WTC11 (cell line): ENCODE measurements around the gene PFKP.

ENCODE experiments used
- FOXP1 ChIP-seq: sonication (generic); formaldehyde crosslinking; IDR thresholded peaks from 2 replicates; pipeline ENCODE4 v1.8.0; 2022; ENCODE audit warnings: missing genetic modification reagents, mild to moderate bottlenecking, moderate library complexity, borderline replicate concordance
- GABPB1 ChIP-seq: sonication (generic); formaldehyde crosslinking; IDR thresholded peaks from 2 replicates; pipeline ENCODE4 v1.8.1; 2023; ENCODE audit warnings: mild to moderate bottlenecking, missing genetic modification reagents
- JUN ChIP-seq: sonication (generic); formaldehyde crosslinking; IDR thresholded peaks from 2 replicates; pipeline ENCODE4 v1.8.0; 2023; ENCODE audit warnings: mild to moderate bottlenecking, missing genetic modification reagents
- NR2C2 ChIP-seq: sonication (generic); formaldehyde crosslinking; IDR thresholded peaks from 2 replicates; pipeline ENCODE4 v1.8.0; 2022; ENCODE audit warnings: mild to moderate bottlenecking, missing genetic modification reagents
- TEAD4 ChIP-seq: sonication (generic); formaldehyde crosslinking; IDR thresholded peaks from 2 replicates; pipeline ENCODE4 v1.8.0; 2022; ENCODE audit warnings: mild to moderate bottlenecking, missing genetic modification reagents
- TF ChIP-seq, protein P1 (sequence below): fragments of 200-600 bp; IDR thresholded peaks from 2 replicates; pipeline ENCODE4 v1.8.0; 2022; ENCODE audit warnings: antibody characterized with exemption
- TF ChIP-seq, protein P2 (sequence below): sonication (generic); formaldehyde crosslinking; IDR thresholded peaks from 2 replicates; pipeline ENCODE4 v1.8.1; 2022; ENCODE audit warnings: low read depth, missing genetic modification reagents, borderline replicate concordance
- TF ChIP-seq, protein P3 (sequence below): sonication (generic); formaldehyde crosslinking; IDR thresholded peaks from 2 replicates; pipeline ENCODE4 v1.8.0; 2022; ENCODE audit warnings: mild to moderate bottlenecking, missing genetic modification reagents
- TF ChIP-seq, protein P4 (sequence below): fragments of 250-450 bp; sonication (Bioruptor Pico); conservative IDR thresholded peaks from 2 replicates; pipeline ENCODE4 v1.9.0; 2021; ENCODE audit warnings: mild to moderate bottlenecking

DNA sequence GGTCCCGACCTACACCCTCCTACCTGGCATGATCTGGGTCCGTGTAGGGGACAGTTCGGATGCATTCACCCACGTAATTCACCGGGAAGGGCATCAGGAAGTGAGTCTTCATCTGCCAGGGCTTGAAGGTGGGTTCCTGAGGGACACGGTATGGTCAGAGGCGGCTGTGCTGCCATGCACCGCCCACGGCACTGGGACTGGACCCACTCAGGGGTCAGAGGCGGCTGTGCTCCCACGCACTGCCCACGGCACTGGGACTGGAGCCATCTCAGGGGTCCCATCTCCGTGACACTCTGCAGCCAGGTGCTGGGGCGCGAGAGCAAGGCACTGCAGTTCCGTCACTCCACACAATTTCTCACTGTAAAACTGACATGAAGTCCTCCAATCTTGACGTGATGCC, 76.0 kb downstream of the PFKP start:
- TF ChIP-seq, protein P1, sequence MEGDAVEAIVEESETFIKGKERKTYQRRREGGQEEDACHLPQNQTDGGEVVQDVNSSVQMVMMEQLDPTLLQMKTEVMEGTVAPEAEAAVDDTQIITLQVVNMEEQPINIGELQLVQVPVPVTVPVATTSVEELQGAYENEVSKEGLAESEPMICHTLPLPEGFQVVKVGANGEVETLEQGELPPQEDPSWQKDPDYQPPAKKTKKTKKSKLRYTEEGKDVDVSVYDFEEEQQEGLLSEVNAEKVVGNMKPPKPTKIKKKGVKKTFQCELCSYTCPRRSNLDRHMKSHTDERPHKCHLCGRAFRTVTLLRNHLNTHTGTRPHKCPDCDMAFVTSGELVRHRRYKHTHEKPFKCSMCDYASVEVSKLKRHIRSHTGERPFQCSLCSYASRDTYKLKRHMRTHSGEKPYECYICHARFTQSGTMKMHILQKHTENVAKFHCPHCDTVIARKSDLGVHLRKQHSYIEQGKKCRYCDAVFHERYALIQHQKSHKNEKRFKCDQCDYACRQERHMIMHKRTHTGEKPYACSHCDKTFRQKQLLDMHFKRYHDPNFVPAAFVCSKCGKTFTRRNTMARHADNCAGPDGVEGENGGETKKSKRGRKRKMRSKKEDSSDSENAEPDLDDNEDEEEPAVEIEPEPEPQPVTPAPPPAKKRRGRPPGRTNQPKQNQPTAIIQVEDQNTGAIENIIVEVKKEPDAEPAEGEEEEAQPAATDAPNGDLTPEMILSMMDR, result no peak
- TF ChIP-seq NR2C2 (CRISPR knock-in tag), result no peak
- TF ChIP-seq FOXP1 (CRISPR knock-in tag), result no peak
- TF ChIP-seq, protein P2, sequence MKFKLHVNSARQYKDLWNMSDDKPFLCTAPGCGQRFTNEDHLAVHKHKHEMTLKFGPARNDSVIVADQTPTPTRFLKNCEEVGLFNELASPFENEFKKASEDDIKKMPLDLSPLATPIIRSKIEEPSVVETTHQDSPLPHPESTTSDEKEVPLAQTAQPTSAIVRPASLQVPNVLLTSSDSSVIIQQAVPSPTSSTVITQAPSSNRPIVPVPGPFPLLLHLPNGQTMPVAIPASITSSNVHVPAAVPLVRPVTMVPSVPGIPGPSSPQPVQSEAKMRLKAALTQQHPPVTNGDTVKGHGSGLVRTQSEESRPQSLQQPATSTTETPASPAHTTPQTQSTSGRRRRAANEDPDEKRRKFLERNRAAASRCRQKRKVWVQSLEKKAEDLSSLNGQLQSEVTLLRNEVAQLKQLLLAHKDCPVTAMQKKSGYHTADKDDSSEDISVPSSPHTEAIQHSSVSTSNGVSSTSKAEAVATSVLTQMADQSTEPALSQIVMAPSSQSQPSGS (CRISPR knock-in tag), result no peak
- TF ChIP-seq, protein P3, sequence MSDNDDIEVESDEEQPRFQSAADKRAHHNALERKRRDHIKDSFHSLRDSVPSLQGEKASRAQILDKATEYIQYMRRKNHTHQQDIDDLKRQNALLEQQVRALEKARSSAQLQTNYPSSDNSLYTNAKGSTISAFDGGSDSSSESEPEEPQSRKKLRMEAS, result no peak
- TF ChIP-seq GABPB1 (CRISPR knock-in tag), result no peak
- no peak for TF ChIP-seq JUN (CRISPR knock-in tag)
- TF ChIP-seq TEAD4 (CRISPR knock-in tag), result no peak
- TF ChIP-seq, protein P4, sequence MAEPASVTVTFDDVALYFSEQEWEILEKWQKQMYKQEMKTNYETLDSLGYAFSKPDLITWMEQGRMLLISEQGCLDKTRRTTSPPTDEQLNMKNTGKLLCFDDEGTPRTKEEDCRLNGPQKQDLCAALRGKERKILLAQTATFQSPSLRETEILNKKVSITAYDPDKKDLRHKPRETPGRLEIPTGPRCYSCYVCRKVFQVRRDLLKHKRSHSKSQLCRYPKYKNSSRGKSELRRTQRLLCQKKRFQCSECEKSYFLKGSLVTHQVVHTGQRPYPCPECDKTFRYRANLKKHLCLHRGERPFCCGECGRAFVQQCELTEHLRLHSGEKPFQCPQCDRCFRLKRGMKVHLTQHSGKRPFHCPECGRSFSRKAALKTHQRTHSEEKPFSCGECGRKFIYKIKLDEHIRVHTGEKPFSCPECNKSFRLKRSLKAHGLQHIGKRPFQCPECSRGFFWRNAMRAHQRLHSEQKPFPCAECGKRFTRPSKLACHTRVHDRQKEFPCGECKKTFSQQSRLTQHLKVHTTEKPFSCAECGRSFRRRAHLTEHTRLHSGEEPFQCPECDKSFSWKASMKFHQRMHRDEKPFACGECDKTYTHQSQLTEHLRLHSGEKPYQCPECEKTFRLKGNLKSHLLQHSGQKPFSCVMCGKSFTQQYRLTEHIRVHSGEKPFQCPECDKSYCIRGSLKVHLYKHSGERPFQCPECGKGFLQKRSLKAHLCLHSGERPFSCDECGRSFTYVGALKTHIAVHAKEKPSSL (CRISPR knock-in tag), result no peak
